NCI-H2227 (cell line): Measurements from ENCODE around the gene MRC1.
"Not testable (repeated sequence)": the region's sequence is repeated elsewhere in the genome, so short reads cannot be mapped to it uniquely, and the experiment has no call there.

Experiments used
- DNase-seq: peaks from one replicate; lab custom pipeline; 2025; ENCODE audit not compliant: unreplicated experiment; lab: John Stamatoyannopoulos, UW

Gene MRC1

DNA sequence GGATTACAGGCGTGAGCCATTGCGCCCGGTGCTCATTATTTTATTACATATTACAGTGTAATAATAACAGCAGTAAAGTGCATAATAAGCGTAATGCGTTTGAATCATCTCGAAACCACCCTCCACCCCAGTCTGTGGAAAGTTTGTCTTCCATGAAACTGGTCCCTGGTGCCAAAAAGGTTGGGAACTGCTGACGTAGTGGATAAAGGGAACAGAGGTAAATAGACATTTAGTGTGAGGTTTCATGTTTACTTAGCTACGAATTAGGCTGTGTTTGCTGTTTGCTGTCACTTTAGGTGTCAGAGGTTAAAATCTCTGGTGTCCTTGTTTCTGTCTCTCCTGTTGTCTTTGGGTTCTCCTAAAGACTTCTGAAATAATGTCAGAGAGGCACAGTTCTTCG lies 82.3 kb downstream of the MRC1 start:
- DNase-seq = no peak

GRCh38 chr10:17904564-17904963 lies 95.4 kb downstream of the MRC1 start:
- DNase-seq = no peak

DNA sequence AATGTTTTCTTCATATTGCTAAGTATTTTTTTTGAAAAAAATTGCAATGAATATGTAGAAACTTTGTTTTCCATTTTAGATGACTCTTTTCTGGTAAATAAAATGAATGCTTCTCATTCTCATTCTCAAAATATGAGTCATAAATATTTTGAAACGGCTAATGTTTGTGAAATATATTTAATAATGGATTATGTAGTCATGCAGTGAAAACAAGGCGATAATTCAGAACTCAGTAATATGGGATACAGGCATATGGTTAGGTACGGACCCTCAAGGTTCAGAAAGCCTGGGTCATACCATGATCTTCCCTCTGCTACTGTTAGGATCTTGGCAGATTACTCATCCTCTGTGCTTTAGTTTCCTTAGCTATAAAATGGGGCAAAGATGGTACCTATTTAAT lies 96.3 kb downstream of the MRC1 start:
- no peak for DNase-seq

GRCh38 chr10:17906002-17906401 lies 96.9 kb downstream of the MRC1 start:
- DNase-seq = no peak

DNA sequence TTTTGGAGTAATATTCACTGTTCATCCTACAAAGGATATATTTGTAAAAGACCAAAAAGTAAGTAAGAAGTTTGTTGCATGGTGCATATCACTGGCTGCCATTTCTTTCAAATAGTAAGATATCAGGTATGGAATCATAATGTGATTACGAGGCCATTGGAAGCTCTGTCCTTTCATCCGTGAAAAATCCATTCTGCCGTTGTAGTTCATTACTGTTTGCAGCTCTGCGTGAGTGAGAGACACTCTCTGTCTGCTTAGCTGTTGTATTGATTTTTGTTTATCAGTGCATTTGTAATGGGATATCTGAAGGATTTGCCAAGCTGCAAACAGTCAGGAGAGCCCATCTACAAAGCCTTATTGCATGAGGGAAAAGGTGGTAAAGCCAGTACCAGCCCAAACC lies 98.5 kb downstream of the MRC1 start:
- no peak for DNase-seq

DNA sequence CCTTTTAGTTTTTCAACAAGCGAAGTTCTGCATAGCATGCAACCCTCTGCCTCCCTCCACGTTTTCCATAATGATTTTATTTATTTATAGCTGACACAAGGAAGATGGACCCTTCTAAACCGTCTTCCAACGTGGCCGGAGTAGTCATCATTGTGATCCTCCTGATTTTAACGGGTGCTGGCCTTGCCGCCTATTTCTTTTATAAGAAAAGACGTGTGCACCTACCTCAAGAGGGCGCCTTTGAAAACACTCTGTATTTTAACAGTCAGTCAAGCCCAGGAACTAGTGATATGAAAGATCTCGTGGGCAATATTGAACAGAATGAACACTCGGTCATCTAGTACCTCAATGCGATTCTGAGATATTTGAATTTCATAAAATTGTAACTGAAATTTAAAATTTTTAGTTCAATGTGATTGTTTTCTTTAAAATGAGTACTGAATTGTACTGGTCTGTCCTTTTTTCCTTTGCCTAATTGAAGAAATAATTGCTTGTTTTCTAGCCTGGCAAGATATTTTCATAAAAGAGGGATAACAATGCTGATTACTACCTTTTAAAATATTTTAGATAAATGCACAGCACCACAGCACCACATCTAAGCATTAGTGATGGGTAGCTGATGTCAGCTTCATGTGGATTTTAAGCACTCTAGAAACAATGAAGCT lies 101.1 kb downstream of the MRC1 start:
- DNase-seq = peak; percentile 0

- no peak for DNase-seq
These were observed 103.6 kb downstream of the MRC1 start for GRCh38 chr10:17912754-17913153.

GRCh38 chr10:17913604-17914003 lies 104.5 kb downstream of the MRC1 start:
- DNase-seq = no peak

GRCh38 chr10:17914169-17915045 lies 105.3 kb downstream of the MRC1 start:
- no peak for DNase-seq

DNA sequence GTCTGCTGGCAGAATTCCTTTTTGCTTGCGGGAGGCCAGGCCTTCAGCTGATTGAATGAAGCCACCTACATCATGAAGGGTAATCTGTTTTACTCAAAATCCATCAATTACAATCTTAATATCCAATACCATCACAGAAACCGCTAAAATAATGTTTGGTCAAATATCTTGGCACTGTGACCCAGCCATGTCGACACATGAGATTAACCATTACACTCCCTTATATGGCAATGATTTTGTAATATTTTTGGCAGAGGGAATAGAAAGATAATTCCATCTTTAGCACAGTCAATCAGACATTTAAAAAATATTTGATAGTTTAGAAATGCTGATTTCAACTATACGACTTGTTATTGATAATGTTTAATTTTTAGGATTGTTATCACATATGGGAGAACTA lies 106.0 kb downstream of the MRC1 start:
- DNase-seq = no peak

DNA sequence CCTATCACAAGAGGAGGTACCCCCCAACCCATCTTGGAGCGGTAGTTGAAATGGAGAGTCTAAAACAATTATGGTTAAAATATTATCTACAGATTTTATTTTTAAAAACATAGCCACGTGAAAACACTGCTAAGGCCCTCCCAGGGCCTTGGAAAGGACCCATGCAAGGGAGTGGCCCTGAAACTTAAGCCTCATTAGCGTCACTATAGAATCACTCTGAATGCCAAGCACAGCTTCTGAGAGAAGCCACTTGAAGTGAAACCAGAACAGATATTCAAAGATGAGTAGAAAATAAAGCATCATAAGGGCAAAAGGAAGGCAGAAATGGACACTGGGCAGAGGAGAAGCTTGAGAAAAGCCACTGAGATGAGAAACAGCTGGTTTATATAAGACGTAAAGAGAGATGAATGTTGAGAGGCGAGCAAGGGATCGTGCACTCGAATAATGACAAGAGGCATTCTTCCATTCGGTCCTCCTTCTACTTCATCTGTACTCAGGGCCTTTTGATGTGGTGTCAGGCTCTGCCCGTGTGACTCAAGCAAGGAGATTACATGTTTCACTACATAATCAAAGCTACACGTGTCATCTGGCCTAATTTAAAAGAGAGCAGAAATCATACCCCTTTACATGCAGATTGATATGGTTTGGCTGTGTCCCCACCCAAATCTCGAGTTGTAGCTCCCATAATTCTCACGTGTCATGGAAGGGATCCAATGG lies 109.2 kb downstream of the MRC1 start:
- DNase-seq = no peak

DNA sequence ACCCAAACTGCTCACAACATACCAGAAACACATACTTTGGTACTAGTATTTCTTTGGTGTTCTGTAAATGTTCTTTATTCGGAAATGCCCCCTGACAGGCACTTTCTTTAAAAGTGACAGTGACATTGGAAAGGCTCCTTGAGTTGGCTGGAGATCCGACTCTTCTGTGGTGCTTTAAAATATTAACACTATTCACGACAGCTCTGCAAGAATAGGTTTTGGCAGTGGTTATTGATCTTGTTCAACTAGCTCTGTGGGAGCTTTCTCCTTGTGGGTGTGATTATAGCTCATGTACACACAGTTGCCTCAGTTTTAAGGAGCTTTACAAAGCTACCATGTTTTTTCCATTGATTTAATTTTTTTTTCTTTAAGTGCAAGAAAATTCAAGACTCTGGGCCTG lies 112.2 kb downstream of the MRC1 start:
- DNase-seq = no peak

- DNase-seq = no peak
These were observed 114.6 kb downstream of the MRC1 start for GRCh38 chr10:17923728-17924127.

DNA sequence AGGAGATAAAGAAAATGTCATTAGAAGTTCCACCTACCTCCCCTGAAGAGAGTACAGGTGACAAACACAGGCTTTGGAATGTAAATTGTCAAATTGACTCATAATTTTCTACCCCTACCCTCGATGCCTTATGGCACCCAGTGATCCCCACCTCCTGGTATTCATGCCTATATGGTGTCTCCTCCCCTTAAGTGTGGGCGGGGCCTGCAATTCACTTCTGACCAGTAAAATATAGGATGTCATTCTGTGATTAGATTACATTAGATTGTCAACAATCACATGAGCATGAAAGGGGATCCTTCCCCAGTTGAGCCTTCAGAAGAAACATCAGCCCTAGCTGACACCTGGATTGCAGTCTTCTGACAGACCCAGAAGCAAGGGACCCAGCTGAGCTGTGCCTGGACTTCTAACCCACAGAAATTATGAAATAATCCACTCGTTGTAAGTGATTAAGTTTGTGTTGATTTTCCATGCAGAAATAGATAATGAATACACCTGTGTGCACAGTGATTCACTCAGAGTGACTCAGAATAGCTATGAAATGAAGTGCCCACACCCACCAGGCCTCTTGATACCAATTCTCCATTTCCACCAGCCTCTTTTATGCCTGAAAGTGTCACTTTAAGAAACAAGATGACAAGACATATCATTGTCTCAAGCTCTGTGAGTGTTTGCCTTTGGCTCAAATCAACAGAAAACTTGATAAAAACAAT lies 134.0 kb downstream of the MRC1 start:
- no peak for DNase-seq

GRCh38 chr10:17950269-17950668 lies 141.1 kb downstream of the MRC1 start:
- DNase-seq = not testable (repeated sequence)

DNA sequence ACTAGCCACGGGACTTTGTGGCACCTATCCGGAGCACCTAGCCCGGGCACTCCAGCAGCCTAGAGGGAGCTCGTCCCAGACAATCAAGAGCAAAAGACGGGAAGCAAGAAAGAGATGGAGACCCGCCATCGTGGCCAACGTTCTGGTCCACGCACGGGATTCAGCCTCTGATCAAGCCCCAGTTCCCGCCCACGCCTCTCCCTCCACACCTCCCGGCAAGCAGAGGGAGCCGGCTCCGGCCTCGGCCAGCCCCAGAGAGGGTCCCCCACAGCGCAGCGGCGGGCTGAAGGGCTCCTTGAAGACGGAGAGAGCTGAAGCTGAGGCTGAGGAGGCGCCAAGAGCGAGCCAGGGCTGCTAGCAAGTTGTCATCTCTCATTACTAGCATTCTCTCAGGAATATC lies 141.6 kb downstream of the MRC1 start:
- DNase-seq = no peak

- no peak for DNase-seq
These were observed 142.8 kb downstream of the MRC1 start, which contains the start of gene SLC39A12 for GRCh38 chr10:17951868-17952371. Gene SLC39A12, plus strand, starts transcription at chr10:17951918. Its CDS starts 1,359 bp downstream, at chr10:17953277.

GRCh38 chr10:17954372-17954771 lies 145.2 kb downstream of the MRC1 start:
- DNase-seq = not testable (repeated sequence)

DNA sequence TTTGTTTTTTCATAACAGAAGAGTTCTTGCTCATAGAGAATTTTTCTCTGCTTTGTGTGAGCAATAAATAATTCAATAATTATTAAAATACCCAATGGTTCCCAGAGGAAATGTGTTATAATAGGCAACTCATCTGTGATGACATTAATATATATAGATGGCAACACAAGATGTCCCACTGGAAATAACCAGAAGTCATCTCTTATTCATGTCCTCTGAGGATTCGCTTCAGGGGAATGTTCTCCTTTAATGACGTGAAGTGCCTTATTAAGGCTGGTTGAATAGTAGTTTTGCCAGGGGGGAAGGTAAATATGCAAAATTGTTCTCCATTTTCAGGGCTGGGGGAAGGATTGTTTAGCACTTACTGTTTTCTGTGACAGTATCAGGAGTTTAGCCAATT lies 145.7 kb downstream of the MRC1 start:
- no peak for DNase-seq

GRCh38 chr10:17958049-17958448 lies 148.9 kb downstream of the MRC1 start:
- DNase-seq = no peak

- no peak for DNase-seq
These were observed 150.7 kb downstream of the MRC1 start for GRCh38 chr10:17959870-17960269.
